Keratinocyte (primary cell): Measurements from ENCODE around the gene CYP4F22.
"Not testable (repeated sequence)": the region's sequence is repeated elsewhere in the genome, so short reads cannot be mapped to it uniquely, and the experiment has no call there.

ENCODE experiments used
- EZH2 ChIP-seq: IDR thresholded peaks from one replicate; pipeline ENCODE4 v1.6.1; 2012; ENCODE audit warnings: inconsistent platforms, mild to moderate bottlenecking, low read length, moderate library complexity
- TF ChIP-seq, protein P1 (sequence below), 3 experiments: IDR thresholded peaks in 1 of 3; conservative IDR thresholded peaks in 1 of 3; optimal IDR thresholded peaks in 1 of 3; 2 replicates in 2 of 3; 3 replicates in 1 of 3; pipeline versions ENCODE3 to v1.5.1; 2011; ENCODE audit warnings: low read length in 3 of 3, mild to moderate bottlenecking in 3 of 3, moderate library complexity in 2 of 3, control low read depth in 1 of 3, inconsistent platforms in 1 of 3; ENCODE audit not compliant: insufficient read depth in 2 of 3; ENCODE audit errors: extremely low read depth in 1 of 3

DNA sequence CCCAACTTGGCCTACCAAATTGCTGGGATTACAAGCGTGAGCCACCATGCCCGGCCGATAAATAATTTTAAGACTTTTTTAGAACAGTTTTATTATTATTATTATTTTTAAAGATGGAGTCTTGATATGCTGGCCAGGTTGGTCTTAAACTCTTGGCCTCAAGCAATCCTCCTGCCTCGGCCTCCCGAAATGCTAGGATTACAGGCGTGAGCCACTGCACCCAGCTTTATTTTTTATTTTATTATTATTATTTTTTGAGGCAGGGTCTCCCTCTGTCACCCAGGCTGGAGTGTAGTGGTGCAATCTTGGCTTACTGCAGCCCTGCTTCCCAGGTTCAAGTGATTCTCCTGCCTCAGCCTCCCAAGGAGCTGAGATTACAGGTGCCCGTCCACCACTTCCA lies 27.3 kb upstream of the CYP4F22 start:
- TF ChIP-seq, protein P1, sequence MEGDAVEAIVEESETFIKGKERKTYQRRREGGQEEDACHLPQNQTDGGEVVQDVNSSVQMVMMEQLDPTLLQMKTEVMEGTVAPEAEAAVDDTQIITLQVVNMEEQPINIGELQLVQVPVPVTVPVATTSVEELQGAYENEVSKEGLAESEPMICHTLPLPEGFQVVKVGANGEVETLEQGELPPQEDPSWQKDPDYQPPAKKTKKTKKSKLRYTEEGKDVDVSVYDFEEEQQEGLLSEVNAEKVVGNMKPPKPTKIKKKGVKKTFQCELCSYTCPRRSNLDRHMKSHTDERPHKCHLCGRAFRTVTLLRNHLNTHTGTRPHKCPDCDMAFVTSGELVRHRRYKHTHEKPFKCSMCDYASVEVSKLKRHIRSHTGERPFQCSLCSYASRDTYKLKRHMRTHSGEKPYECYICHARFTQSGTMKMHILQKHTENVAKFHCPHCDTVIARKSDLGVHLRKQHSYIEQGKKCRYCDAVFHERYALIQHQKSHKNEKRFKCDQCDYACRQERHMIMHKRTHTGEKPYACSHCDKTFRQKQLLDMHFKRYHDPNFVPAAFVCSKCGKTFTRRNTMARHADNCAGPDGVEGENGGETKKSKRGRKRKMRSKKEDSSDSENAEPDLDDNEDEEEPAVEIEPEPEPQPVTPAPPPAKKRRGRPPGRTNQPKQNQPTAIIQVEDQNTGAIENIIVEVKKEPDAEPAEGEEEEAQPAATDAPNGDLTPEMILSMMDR (optimal IDR thresholded peaks at IDR 0.05 in 1 of 3, IDR thresholded peaks at IDR 0.05 in 1 of 3, conservative IDR thresholded peaks at IDR 0.05 in 1 of 3; ENCODE audit: extremely low read depth in 1 of 3, insufficient read depth in 2 of 3, low read length in 3 of 3) = not testable (repeated sequence)
- TF ChIP-seq EZH2 = not testable (repeated sequence)
